Testis (tissue), 2 donors: ENCODE results near the gene CNTD1.

Source experiments
- CTCF ChIP-seq, 3 experiments: fragments of 450-650 bp in 2 of 3; fragments of 200-600 bp in 1 of 3; sonication (generic) in 1 of 3; IDR thresholded peaks; one replicate each; pipeline ENCODE4 v1.5.1; 2016 to 2019; ENCODE audit warnings: antibody characterized with exemption in 3 of 3, mild to moderate bottlenecking in 2 of 3, moderate library complexity in 1 of 3
- POLR2A ChIP-seq: fragments of 450-650 bp; IDR thresholded peaks from one replicate; pipeline ENCODE4 v1.6.1; 2017; ENCODE audit warnings: antibody characterized with exemption, mild to moderate bottlenecking, moderate library complexity

- TF ChIP-seq CTCF (IDR thresholded peaks at IDR 0.05) = no peak
- no peak for TF ChIP-seq POLR2A
Measured at GRCh38 chr17:42784811-42785592, 13.7 kb upstream of the CNTD1 start.
